MM.1S (cell line): ENCODE data around the gene CNTN5.

Source experiments
- EZH2 ChIP-seq: fragments of 300-600 bp; sonication (generic); optimal IDR thresholded peaks from 2 replicates; pipeline ENCODE3; 2017; ENCODE audit warnings: low read depth, mild to moderate bottlenecking, antibody characterized with exemption, low read length, mixed read lengths
- EZH2phosphoT487 ChIP-seq: fragments of 300-600 bp; sonication (generic); IDR thresholded peaks from 2 replicates; pipeline ENCODE4 v1.6.1; 2018; ENCODE audit warnings: antibody characterized with exemption, low read length
- TF ChIP-seq, protein P1 (sequence below): fragments of 300-600 bp; sonication (generic); IDR thresholded peaks from 2 replicates; pipeline ENCODE4 v1.5.1; 2016; ENCODE audit warnings: antibody characterized with exemption, low read length, mixed read lengths

DNA sequence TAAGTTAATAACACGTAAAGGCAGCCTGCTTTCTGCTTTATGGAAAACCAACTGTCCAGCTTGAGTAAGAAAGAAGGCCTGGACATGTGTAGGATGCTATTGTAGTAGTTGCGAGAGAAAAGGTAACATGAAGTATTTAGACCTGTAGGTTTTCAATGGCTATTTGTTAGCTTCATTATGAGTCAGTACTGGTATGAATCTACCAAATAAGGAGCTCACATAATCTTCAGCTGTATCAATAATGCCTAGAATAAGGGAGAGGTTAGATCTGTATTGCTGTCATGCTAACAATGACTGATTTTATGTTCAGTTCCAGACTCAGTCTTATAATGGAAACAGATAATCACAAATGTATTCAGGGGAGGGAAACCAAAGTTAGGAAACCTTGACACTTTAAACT, 550.3 kb downstream of the CNTN5 start:
- TF ChIP-seq, protein P1, sequence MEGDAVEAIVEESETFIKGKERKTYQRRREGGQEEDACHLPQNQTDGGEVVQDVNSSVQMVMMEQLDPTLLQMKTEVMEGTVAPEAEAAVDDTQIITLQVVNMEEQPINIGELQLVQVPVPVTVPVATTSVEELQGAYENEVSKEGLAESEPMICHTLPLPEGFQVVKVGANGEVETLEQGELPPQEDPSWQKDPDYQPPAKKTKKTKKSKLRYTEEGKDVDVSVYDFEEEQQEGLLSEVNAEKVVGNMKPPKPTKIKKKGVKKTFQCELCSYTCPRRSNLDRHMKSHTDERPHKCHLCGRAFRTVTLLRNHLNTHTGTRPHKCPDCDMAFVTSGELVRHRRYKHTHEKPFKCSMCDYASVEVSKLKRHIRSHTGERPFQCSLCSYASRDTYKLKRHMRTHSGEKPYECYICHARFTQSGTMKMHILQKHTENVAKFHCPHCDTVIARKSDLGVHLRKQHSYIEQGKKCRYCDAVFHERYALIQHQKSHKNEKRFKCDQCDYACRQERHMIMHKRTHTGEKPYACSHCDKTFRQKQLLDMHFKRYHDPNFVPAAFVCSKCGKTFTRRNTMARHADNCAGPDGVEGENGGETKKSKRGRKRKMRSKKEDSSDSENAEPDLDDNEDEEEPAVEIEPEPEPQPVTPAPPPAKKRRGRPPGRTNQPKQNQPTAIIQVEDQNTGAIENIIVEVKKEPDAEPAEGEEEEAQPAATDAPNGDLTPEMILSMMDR = no peak
- TF ChIP-seq EZH2 (no peak), EZH2phosphoT487 (no peak)
